GM18870 (cell line): ENCODE measurements around the gene DICER1.
"Not testable (repeated sequence)": the region's sequence is repeated elsewhere in the genome, so short reads cannot be mapped to it uniquely, and the experiment has no call there.

Experiments used
- ATAC-seq: cut with Tn5 transposase; IDR thresholded peaks from one replicate; pipeline ENCODE4 v1.9.1; 2021; ENCODE audit warnings: moderate library complexity; ENCODE audit not compliant: unreplicated experiment

The DICER1 gene

DNA sequence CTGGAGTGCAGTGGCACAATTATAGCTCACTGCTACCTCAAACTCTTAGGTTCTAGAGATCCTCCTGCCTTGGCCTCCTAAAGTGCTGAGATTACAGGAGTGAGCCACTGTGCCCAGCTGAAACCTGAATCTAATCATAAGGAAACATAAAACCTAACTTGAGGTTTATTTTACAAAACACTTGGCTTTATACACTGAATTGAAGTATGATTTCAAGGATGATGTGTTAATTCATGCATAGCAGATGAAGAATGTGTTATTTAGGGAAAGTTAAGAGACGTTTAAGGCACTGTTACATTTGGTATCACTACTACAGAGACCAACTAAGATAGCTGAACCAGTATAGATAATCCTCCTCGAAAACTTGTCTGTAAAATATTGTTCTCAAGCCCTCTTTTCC is 6.4 kb downstream of the DICER1 start:
- no peak for ATAC-seq

DNA sequence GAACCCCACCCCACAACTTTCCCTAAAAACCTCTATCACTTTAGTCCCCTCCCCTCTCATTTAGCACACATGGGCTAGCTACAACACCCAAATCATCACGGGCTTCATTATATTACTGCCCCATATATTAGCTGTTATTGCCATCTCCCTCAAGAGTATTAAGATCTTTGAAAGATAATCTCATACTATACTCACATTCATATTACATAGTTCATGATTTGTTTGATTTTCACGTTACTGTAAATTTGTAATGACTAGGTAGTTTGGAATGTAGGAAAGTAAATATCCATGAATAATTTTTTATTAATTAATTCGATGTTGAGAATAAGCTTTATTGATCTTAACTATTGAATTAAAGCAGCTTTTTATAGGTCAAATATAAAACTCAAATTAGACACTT is 7.9 kb downstream of the DICER1 start:
- ATAC-seq: no peak

DNA sequence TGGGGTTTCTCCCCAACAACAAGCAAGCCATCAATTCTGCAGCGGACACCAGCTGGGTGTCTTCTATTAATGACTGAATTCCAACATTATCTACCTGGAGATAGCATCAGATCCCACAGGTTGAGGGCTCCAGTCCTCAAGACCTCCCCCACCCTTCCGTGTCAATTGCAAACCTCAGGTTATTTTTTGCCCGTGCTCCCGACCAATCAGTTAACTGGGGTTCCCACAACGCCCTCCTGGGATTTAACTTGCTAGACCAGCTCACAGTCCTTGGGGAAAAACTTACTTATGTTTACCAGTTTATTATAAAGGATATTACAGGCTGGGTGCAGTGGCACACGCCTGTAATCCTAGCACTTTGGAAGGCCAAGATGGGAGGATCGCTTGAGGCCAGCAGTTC is 9.7 kb downstream of the DICER1 start:
- ATAC-seq: no peak

DNA sequence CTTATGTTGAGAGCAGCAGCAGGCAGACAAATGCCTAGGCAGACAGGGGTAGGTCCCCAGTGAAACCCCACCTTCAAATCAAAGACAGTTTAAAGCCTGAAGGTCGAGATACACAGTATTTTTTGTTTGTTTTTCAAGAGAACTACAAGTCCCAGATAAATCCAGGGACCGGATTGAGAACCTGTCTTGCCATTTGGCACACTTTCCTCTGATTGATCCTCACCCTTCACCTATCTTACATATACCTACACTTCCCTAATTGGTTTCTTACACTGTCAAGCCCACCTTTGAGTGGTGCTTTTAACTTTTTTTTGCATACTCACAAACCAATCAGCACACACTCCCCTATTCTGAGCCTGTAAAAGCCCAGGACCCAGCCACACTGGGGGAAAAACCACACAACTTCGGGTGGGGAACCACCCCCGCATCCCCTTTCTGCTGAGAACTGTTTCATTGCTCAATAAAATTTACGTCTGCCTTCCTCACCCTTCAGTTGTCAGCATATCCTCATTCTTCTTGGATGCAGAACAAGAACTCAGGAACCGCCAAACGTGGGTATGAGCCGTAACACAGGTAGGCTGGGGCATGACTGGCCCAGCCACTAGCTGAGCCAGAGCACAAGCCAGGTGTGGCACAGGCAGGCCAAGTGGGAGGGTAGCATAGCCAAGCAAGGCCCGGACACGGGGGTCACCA is 11.1 kb downstream of the DICER1 start:
- ATAC-seq: no peak

DNA sequence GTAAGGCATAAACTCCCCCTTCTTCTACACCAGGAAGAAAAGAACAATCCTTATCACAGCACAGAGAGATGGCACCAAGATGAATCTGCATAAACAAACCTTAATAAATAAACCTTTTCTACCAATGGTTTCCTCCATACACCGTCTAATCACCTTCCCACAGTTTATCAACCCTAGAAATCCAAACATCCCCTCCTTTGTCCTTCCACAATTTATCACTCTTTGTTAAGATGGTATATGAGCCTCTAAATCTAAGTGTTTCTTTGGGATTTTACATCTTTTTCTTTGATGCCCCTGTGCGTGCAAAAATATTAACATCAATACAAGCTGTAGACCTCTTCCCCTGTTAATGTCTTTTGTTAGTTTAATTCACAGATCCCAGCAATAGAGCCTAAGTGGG is 12.5 kb downstream of the DICER1 start:
- no peak for ATAC-seq

DNA sequence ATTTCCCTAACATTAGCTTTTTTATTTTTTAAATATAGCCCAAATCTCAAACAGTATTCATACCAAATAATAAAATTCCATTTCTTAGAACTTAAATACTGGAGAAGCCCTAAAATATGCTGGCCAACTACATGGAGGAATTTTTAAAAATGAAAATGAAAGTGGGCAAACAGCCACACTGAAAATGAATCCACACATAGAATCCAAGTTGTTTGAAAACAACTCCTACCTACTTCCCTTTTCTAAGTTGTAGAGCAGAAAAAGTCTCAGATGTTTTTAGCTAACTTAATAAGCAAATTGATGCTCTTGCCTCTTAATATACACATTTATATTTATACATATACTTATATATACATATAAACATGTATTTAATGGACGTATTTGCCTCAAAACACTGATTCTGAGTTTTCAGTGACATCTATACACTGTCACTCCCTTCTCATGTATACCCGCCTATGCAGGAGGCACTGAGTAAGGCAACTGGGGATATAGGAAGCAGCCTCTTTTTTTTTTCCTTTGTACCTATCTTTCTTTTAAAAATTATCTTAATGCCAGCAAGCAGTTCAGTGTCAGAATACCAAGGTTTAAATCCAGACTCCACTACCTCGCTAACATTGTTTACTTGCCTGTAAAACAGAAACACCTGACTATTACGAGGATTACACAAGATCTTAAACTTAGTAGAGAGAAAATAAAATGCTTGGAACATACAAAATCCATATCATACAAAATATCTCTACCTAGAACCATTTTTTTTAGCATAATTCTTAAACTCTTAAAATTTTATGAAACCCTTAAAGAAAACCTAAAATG is 13.3 kb downstream of the DICER1 start:
- no peak for ATAC-seq

DNA sequence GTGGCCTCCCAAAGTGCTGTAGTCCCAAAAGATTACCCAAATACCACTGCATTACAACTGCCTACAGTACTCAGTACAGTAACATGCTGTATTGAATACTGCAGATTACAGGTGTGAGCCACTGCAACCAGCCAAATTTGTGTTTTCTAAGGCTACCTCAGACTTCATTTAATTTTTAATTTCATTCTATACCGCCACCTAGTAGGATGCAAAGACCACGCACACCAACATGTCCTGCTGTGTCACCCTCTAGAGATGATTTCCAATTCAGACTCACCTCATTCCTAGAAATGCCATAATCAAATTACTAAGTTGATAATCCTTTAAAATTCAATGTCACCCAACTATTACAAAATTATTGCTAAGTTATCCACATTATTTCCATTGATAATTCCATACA is 15.1 kb downstream of the DICER1 start:
- ATAC-seq: no peak

DNA sequence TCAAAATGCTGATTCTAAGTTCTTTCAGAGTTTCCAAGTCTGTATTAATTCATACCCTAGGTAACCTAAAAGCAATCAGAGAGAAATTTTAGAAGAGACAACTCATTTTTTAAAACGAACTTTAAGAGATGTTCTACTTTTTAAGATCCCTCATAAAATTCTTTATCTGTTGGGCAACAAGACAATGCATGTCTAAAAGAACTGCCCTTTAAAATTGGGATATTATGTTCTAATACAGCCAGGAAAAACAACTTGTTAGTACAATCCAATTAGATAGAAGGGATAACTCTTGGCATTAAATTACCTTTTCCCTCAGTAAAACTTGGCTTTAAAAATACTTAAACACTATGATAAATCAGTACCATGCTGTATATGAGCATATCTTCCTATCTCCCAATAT is 15.6 kb downstream of the DICER1 start:
- no peak for ATAC-seq

DNA sequence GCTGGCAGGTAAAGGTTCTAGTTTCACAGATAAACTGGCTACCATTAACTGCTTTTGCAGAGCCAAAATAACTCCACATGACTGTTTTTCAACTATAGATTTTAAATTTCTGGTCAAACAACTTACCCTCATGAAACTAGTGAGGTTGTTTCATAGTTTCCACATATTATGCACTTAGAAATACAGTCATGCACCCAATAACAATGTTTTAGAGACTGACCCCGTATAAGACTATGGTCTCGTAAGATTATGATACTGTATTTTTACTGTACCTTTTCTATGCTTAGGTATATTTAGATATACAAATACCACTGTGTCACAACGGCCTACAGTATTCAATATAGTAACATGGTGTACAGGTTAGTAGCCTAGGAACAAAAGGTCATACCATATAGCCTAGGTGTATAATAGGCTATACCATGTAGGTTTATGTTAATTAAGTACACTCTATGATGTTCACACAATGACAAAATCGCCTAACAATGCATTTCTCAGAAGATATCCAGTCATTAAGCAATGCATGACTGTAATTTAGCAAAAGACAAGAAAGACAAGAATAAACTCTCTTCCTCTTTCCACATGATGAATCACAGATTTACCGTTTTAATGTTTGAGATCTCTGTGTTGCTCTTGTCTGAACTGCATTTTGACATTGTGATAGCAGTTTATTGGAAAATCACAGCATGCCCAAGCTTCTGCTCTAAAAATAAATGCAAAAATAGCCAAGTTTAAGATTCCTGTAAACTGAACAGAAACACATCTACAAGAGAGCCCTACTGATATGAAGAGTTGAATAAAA is 17.1 kb downstream of the DICER1 start:
- ATAC-seq: no peak

DNA sequence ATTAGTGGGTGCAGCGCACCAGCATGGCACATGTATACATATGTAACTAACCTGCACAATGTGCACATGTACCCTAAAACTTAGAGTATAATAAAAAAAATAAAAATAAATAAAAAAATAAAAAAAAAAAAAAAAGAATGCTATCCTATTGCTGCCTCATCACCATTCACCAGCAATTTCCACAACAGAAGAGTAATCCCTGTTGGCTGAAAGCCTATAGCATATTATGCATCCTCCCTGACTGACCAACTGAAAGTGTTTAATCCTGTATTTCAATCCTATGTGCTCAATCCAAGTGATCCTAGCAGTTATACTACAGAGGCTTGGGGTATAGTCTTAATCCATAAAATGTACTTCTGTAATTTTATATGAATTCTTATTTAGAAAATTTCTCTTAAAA is 18.5 kb downstream of the DICER1 start:
- ATAC-seq: no peak

DNA sequence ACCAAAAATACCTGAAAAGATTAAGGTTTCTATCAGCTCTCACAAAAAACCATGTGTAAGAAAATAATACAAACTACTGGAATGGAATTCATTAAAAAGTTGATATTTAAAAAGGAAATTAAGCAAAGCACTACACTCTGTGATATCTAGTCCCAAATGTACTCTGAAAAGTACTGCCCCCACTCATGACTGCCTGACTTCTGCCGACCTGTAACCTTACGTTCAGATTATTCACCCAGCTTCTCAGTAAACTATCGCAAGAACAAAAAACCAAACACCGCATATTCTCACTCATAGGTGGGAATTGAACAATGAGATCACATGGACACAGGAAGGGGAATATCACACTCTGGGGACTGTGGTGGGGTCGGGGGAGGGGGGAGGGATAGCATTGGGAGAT is 18.9 kb downstream of the DICER1 start:
- ATAC-seq: not testable (repeated sequence)

DNA sequence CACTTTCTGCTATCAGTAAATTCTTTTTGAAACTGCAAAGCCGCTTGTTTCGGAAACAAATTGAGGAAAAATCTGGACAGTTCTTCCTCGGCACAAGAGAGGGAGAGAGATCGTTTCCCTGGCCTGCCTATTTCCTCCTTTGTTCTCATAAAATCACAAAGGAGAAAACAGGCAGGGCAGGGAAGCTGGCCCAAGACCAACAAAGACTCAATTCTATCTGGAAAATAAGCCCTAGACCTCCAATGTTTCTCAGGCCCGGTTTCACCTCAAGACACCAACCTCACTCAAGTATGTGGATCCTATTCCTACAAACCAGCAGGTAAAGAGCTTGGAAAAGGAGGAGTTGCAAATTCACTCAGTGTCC is 19.5 kb downstream of the DICER1 start:
- no peak for ATAC-seq

DNA sequence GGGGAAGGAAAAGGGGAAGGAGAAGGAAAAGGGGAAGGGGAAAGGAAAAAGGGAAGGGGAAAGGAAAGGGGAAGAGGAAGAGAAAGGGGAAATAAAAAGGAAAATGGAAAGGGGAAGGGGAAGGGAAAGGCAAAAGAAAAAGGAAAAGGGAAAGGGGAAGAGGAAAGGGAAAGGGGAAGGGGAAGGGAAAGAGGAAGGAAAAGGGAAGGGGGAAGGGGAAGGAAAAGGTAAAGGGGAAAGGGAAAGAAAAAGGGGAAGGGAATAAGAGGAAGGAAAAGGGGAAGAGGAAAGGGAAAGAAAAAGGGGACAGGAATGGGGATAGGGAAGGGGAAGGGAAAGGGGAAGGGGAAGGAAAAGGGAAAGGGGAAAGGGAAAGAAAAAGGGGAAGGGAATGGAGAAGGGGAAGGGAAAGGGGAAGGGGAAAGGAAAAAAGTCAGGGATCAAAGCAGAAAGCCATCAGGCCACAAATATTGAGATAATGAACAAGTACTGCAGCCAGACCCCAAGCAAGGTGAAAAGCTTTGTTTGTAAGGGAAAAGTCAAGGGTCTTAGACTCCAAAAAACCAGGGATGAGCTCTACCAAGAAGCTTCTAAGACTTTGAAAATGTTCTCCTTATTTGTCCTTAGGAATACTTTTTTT is 20.0 kb downstream of the DICER1 start:
- ATAC-seq: no peak

DNA sequence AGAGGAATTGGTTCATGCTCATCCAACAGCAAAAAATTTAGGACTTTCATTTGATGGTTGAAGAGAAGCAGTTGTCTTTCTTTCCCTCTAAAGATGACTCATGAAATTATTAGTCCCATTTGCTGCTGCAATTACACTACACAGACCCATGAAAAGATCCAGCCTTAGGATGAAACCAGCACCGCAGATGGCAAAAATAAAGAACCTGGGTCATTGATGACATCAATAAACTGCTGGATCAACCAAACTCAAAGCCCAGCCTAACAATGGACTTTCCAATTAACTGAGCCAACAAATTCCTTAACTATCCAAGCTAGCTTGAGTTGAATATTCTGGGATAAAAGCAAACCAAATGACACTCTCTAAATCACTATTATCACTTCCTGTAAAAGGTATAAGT is 20.7 kb downstream of the DICER1 start:
- no peak for ATAC-seq

DNA sequence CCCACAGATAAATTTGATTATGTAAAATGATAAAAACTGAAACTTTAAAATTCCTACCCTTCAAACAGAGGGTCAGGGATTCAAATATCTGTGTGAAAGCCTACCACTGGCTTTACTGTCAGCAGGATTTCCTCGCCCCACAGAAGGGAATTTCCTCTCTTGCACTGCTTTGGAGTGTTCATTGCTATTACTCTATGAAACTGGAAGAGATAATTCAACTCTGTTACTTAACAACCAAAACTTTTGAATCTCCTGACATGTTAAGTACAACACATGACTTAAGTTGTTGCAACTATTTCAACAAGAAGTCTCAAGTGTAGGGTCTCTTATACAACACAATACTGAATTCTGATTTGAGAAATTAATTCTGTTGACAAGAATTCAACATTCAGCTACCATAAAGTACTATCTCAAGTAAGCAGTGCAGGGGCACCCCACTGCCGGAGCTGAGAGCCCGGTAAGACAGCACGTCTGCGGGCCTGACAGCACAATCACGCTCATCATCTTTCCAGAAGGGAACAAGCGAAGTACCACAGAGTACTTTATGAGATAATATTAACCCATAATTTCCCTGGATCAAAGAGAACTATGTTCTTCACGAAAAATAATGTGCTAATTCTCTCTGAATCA is 22.9 kb downstream of the DICER1 start:
- ATAC-seq: no peak

DNA sequence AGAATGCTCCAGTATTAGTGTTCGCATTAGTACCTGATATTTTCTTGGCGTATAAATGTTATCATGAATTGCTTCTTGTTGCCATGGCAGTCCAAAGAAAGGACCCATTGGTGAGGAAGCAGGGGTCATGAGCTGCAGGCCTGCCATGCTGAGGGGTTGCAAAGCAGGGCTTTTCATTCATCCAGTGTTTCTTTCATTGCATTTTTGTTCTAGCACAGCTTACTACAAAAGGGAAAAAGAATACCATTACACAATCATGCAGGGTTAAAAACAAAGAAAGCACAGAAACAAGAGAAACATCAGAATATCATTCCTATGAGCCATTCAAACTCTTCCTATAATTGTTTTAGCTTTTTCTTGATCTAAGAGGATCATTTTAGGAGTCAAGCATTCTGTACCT is 24.0 kb downstream of the DICER1 start:
- no peak for ATAC-seq

DNA sequence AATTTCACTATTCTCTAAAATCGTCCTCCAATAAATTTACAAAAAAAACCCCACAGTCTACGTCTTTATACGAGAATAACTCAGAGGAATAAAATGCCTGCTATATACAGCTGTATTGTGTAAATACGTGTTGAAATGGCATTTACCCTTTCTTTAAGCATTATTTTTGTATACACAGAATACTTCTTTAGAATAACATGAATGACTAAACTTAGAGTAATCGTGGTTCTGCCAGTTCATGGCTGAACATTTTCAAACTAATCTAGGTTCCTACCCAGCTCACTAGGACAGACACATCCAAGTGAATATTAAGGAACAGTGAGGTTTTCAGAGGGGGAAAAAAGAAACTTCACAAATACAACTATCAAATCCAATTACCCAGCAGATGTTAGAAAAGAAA is 24.6 kb downstream of the DICER1 start:
- ATAC-seq: no peak

DNA sequence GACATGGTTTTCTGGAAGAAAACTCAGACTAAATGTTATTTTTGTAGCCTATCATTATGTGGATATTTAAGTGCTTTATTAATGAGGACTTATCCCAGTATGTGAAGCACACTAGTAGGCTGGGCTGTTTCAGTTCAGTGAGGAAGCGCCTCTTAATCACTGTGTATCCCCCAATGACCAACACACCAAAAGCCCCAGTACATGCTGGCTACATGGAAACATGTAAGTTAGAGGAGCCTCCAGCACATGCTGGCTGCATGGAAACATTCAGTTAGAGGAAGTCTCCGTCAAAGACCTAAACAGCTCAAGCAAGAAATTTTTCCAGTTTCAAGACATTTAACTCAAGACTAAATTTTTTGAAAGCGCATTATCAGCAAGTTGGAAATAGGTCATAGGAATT is 26.8 kb downstream of the DICER1 start:
- ATAC-seq: no peak

DNA sequence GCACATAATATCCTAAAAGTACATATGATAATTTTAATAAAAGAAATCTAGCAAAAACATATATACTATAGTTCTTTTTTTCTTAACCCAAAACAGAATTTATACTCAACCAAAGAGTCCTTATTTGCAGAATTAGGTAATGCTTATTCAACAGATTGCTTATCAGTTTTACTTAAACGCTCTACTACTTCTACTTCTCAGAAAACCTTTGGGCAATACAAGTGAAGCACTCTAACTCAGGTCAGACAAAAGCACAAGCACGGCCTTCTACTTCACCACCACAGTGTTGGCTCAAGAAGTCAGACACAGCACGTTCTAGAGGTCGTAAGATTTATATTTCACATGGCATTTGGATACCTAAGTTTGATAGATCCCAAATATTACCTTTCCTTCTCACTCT is 29.2 kb downstream of the DICER1 start:
- no peak for ATAC-seq

DNA sequence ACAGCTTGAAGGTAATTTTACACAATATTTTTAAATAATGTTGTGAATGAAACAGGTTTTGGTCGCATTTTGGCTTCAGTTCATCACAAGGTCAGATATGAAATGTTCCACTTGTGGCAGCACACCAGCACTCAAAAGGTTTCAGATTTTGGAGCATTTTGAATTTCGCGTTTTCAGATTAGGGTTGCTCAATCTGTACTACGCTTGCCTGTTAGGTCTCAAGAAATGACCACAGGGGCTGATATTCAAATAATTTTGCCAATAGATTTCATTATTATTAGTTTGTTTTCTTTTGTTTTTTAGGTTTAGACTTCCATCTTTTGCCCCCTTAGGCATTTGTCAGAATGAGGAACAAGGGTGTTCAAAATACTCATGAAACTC is 29.8 kb downstream of the DICER1 start:
- no peak for ATAC-seq

DNA sequence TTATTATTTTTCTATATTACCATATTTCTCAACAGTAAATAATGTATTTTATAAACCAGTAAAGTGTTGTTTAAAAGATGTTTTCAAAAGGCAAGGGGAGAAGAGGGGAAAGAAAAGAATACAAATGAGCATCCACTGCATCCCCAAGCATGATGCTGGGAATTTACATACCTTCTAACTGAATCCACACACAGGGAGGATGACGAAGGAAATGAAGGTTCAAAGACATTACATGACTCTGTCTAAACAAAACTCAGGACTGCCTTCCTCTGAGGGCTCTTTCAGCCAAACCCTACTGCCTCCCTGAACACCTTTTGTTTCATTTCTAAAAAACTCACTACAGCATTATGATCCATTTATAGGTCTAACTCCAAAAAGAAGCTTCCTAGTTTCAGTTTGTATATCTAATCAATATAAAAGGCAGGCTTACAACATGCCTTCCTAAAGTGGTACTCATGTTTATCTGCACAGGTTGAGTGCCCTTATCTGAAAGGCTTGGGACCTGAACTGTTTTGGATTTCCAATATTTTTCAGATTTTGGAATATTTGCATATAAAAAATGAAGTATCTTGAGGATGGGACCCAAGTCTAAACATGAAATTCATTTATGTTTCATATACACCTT is 30.3 kb downstream of the DICER1 start:
- no peak for ATAC-seq
